ENCODE measurements around the gene RAP1GDS1. TPM values are rescaled to one million over a fixed set of nuclear protein-coding genes. Genes with fewer than 3 reads are reported as not detected.
"Not testable (repeated sequence)": the region's sequence is repeated elsewhere in the genome, so short reads cannot be mapped to it uniquely, and the experiment has no call there.

Gene RAP1GDS1
- total RNA-seq, 1 donor from 2014 or later = 65.9 TPM

- DNase-seq (ENCODE audit: low read depth, low spot score) = no peak
Observed at GRCh38 chr4:98352940-98353339, 91.8 kb downstream of the RAP1GDS1 start.

GRCh38 chr4:98358630-98359248, 97.6 kb downstream of the RAP1GDS1 start:
- no peak for DNase-seq (ENCODE audit: low read depth, low spot score)

- no peak for DNase-seq (ENCODE audit: low read depth, low spot score)
Observed at GRCh38 chr4:98359646-98360045, 98.5 kb downstream of the RAP1GDS1 start.

- DNase-seq (ENCODE audit: low read depth, low spot score) = no peak
Observed at GRCh38 chr4:98363431-98363830, 102.2 kb downstream of the RAP1GDS1 start.

- DNase-seq (ENCODE audit: low read depth, low spot score) = not testable (repeated sequence)
Observed at GRCh38 chr4:98366275-98366674, 105.1 kb downstream of the RAP1GDS1 start.

- DNase-seq (ENCODE audit: low read depth, low spot score) = not testable (repeated sequence)
Observed at GRCh38 chr4:98368000-98368399, 106.8 kb downstream of the RAP1GDS1 start.

- no peak for DNase-seq (ENCODE audit: low read depth, low spot score)
Observed at GRCh38 chr4:98369322-98369721, 108.1 kb downstream of the RAP1GDS1 start.

GRCh38 chr4:98374643-98375042, 113.5 kb downstream of the RAP1GDS1 start:
- no peak for DNase-seq (ENCODE audit: low read depth, low spot score)

- DNase-seq (ENCODE audit: low read depth, low spot score) = no peak
Observed at GRCh38 chr4:98377559-98377958, 116.4 kb downstream of the RAP1GDS1 start.

- DNase-seq (ENCODE audit: low read depth, low spot score) = no peak
Observed at GRCh38 chr4:98381306-98381705, 120.1 kb downstream of the RAP1GDS1 start.

GRCh38 chr4:98383431-98384106, 122.4 kb downstream of the RAP1GDS1 start:
- DNase-seq (ENCODE audit: low read depth, low spot score) = no peak

GRCh38 chr4:98385831-98386230, 124.6 kb downstream of the RAP1GDS1 start:
- DNase-seq (ENCODE audit: low read depth, low spot score) = no peak

- no peak for DNase-seq (ENCODE audit: low read depth, low spot score)
Observed at GRCh38 chr4:98387345-98388026, 126.3 kb downstream of the RAP1GDS1 start.

GRCh38 chr4:98394134-98394533, 132.9 kb downstream of the RAP1GDS1 start:
- DNase-seq (ENCODE audit: low read depth, low spot score) = no peak

GRCh38 chr4:98399915-98400314, 138.7 kb downstream of the RAP1GDS1 start:
- no peak for DNase-seq (ENCODE audit: low read depth, low spot score)

- DNase-seq (ENCODE audit: low read depth, low spot score) = no peak
Observed at GRCh38 chr4:98406819-98407218, 145.6 kb downstream of the RAP1GDS1 start.

GRCh38 chr4:98411731-98412130, 150.5 kb downstream of the RAP1GDS1 start:
- DNase-seq (ENCODE audit: low read depth, low spot score) = no peak

GRCh38 chr4:98416844-98417243, 155.7 kb downstream of the RAP1GDS1 start:
- DNase-seq (ENCODE audit: low read depth, low spot score) = no peak

GRCh38 chr4:98420151-98420550, 159.0 kb downstream of the RAP1GDS1 start:
- DNase-seq (ENCODE audit: low read depth, low spot score) = not testable (repeated sequence)

- no peak for DNase-seq (ENCODE audit: low read depth, low spot score)
Observed at GRCh38 chr4:98421111-98421510, 159.9 kb downstream of the RAP1GDS1 start.

GRCh38 chr4:98423009-98423408, 161.8 kb downstream of the RAP1GDS1 start:
- no peak for DNase-seq (ENCODE audit: low read depth, low spot score)

- DNase-seq (ENCODE audit: low read depth, low spot score) = no peak
Observed at GRCh38 chr4:98430708-98431403, 169.7 kb downstream of the RAP1GDS1 start.

All from pulmonary artery endothelial cell (primary cell).